Activated CD8-positive, alpha-beta T cell treated with anti-CD3 and anti-CD28 coated beads for 36 hours (primary cell): ENCODE data around the gene TBC1D22A. TPM values are rescaled to one million over a fixed set of nuclear protein-coding genes. Genes with fewer than 3 reads are reported as not detected.

Experiments
- ATAC-seq: fragments of 200-7000 bp; cut with Tn5 transposase; one replicate; pipeline ENCODE4 v1.10.0; 2021; ENCODE audit warnings: mild to moderate bottlenecking, moderate library complexity
- CTCF ChIA-PET: fragments of 350-600 bp; sonication (Branson Sonifier 250); formaldehyde crosslinking; loops from one replicate; lab custom pipeline; 2021; ENCODE audit warnings: antibody characterized with exemption; lab: Charles Lee
- POLR2A ChIA-PET: fragments of 350-600 bp; sonication (Branson Sonifier 250); formaldehyde crosslinking; loops from one replicate; lab custom pipeline; 2021; ENCODE audit warnings: antibody characterized with exemption; lab: Charles Lee
- DNase-seq: peaks from one replicate; pipeline ENCODE4 v3.0.0-alpha.2; 2020
- H3K27ac Mint-ChIP-seq: one replicate; pipeline ENCODE4 v1.8.0; 2021; ENCODE audit warnings: mild to moderate bottlenecking, mixed read lengths
- H3K27me3 Mint-ChIP-seq: one replicate; pipeline ENCODE4 v1.8.0; 2021; ENCODE audit warnings: mixed read lengths
- H3K36me3 Mint-ChIP-seq: one replicate; pipeline ENCODE4 v1.8.0; 2021; ENCODE audit warnings: low read depth, mixed read lengths
- H3K4me1 Mint-ChIP-seq: one replicate; pipeline ENCODE4 v1.8.0; 2021; ENCODE audit warnings: low read depth, mixed read lengths
- H3K4me3 Mint-ChIP-seq: one replicate; pipeline ENCODE4 v1.8.0; 2021; ENCODE audit warnings: mild to moderate bottlenecking, moderate library complexity, mixed read lengths
- H3K9me3 Mint-ChIP-seq: one replicate; pipeline ENCODE4 v1.8.0; 2021; ENCODE audit warnings: mixed read lengths
- CTCF ChIP-seq: fragments of 200-600 bp; IDR thresholded peaks from one replicate; pipeline ENCODE4 v1.8.0; 2022; ENCODE audit warnings: antibody characterized with exemption, mild to moderate bottlenecking
- intact Hi-C: fragments of 100-400 bp; cut with micrococcal nuclease; formaldehyde crosslinking; loops from one replicate; pipeline ENCODE4 v1.10.0; 2022
- total RNA-seq, 2 experiments: library from RNA; stranded (reverse); gene quantifications; one replicate each; pipeline ENCODE4 v1.2.3, GENCODE V29; 2021

The TBC1D22A gene
- total RNA-seq, 2 experiments from 2014 or later: 41.0 to 42.8 TPM

GRCh38 chr22:47163856-47164513 is 401.5 kb downstream of the TBC1D22A start:
- Mint-ChIP-seq H3K4me1 (no peaks in the 10 kb centered on the region), H3K9me3 (no peaks in the 10 kb centered on the region), H3K27ac (no peak overlapping the region), H3K36me3 (peaks cover 7% of the 10 kb centered on the region), H3K27me3 (no peaks in the 10 kb centered on the region), H3K4me3 (no peak overlapping the region)
- ATAC-seq: no peak
- CTCF ChIA-PET: no interaction called here
- intact Hi-C loops: no loop called here
- POLR2A ChIA-PET: no interaction called here
- DNase-seq: no peak
- TF ChIP-seq CTCF: no peak

DNA sequence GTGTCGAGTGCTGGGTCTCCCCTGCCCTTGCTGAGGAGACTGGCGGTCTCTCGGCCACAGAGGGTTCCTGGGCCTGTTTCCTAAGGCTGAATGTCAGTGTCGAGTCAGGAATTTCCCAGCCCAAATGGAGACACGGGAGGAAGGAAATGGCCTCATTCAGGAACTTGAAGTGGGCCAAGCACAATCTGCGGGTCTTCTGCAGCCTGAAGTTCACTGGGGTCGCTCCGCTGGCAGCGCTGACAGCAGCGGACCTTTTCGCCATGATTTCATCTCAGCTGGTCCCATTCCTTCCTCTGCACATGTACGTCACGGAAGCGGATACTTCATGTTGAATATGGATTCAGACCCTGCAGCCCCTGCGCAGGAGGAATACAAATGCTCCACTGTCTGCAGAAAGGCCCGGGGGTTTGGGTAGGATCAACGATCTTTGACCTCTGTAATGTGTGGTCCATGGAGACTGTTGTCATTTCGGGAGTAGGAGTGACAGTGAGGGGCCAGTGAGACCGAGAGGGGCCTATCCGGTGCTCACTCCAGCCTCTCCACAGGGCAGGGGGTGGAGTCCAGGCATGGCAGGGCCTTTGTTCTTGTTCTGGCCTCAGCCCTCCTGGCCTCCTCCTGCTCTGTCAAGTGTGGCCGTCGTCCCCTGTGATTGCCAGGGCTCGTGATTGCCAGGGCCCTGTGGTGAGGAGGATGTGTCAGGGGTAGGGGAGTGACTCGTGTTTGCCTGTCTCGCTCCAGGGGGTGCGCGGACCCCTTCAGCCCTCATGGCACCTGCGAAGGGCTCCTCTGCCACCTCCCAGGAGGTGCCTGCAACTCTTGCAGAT is 402.3 kb downstream of the TBC1D22A start:
- H3K27ac Mint-ChIP-seq: no peak overlapping the region
- POLR2A ChIA-PET: no interaction called here
- CTCF ChIA-PET: no interaction called here

DNA sequence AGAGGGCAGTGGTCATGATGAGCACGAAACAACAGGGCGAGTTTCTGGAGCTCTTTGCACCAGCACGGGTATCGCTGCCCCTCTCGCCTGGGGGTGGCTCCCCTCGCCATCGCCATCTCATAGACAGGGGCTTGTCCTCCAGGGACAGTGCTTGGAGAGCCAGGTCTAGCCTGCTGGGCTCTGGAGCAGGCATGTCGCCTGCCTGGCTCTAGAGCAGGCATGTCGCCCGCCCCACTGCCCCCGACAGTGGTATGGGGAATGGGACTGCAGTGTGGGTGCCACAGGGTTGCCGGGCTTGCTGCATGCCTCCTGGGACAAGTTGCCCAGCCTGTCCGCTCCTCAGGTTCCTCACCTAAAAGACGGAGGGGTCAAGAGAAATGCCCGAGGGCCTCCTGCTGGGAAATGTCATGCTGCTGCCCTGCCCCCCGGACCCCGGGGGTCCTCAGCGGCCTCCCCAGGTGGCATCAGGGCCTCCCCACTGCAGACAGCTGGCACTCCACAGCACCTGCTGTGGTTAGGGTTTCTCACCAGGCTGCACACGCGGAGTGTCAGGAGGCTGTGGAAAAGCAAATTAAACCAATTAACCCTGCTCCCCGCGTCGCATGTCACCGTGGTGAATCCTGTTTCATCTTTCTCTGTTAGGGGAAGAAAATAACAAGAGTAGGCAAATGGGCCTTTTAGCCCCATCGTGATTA is 403.0 kb downstream of the TBC1D22A start:
- Mint-ChIP-seq H3K27ac (no peak overlapping the region), H3K27me3 (no peaks in the 10 kb centered on the region), H3K4me3 (no peak overlapping the region), H3K36me3 (peaks cover 12% of the 10 kb centered on the region), H3K4me1 (no peaks in the 10 kb centered on the region), H3K9me3 (no peaks in the 10 kb centered on the region)
- TF ChIP-seq CTCF: no peak
- DNase-seq: no peak
- ChIA-PET POLR2A (no interaction called here), CTCF (no interaction called here)
- intact Hi-C loops: no loop called here
- ATAC-seq: no peak

More for the DNA sequence above, 402.3 kb downstream of the TBC1D22A start:
- Mint-ChIP-seq H3K9me3 (no peaks in the 10 kb centered on the region), H3K4me1 (no peaks in the 10 kb centered on the region), H3K36me3 (peaks cover 7% of the 10 kb centered on the region), H3K4me3 (no peak overlapping the region), H3K27me3 (no peaks in the 10 kb centered on the region)
- DNase-seq (no peak), ATAC-seq (no peak)
- TF ChIP-seq CTCF: no peak
- intact Hi-C loops: no loop called here

- peaks cover 12% of the 10 kb centered on the region for H3K36me3 Mint-ChIP-seq
- H3K4me1 Mint-ChIP-seq: no peaks in the 10 kb centered on the region
- H3K27ac Mint-ChIP-seq: no peak overlapping the region
- no peak overlapping the region for H3K4me3 Mint-ChIP-seq
- H3K27me3 Mint-ChIP-seq: no peaks in the 10 kb centered on the region
- ATAC-seq (no peak), DNase-seq (no peak)
- H3K9me3 Mint-ChIP-seq: no peaks in the 10 kb centered on the region
- no peak for TF ChIP-seq CTCF
- ChIA-PET POLR2A (no interaction called here), CTCF (no interaction called here)
- intact Hi-C loops: no loop called here
Observed at GRCh38 chr22:47166033-47166404, 403.6 kb downstream of the TBC1D22A start.
